Activated T-helper 1 cell treated with anti-CD3 and anti-CD28 coated beads, Interleukin-2, amount 50 U/mL, for 16 hours (primary cell): ENCODE results near the gene HERC4.
A peak's percentile ranks its signal among the peaks of the same experiment; 100 is the strongest.

Source experiments
- DNase-seq, 2 donors: peaks; one replicate each; pipeline ENCODE4 v3.0.0-alpha.2; 2020; ENCODE audit warnings: low read depth in 1 of 2, low spot score in 1 of 2

The HERC4 gene, protein sequence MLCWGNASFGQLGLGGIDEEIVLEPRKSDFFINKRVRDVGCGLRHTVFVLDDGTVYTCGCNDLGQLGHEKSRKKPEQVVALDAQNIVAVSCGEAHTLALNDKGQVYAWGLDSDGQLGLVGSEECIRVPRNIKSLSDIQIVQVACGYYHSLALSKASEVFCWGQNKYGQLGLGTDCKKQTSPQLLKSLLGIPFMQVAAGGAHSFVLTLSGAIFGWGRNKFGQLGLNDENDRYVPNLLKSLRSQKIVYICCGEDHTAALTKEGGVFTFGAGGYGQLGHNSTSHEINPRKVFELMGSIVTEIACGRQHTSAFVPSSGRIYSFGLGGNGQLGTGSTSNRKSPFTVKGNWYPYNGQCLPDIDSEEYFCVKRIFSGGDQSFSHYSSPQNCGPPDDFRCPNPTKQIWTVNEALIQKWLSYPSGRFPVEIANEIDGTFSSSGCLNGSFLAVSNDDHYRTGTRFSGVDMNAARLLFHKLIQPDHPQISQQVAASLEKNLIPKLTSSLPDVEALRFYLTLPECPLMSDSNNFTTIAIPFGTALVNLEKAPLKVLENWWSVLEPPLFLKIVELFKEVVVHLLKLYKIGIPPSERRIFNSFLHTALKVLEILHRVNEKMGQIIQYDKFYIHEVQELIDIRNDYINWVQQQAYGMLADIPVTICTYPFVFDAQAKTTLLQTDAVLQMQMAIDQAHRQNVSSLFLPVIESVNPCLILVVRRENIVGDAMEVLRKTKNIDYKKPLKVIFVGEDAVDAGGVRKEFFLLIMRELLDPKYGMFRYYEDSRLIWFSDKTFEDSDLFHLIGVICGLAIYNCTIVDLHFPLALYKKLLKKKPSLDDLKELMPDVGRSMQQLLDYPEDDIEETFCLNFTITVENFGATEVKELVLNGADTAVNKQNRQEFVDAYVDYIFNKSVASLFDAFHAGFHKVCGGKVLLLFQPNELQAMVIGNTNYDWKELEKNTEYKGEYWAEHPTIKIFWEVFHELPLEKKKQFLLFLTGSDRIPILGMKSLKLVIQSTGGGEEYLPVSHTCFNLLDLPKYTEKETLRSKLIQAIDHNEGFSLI

DNA sequence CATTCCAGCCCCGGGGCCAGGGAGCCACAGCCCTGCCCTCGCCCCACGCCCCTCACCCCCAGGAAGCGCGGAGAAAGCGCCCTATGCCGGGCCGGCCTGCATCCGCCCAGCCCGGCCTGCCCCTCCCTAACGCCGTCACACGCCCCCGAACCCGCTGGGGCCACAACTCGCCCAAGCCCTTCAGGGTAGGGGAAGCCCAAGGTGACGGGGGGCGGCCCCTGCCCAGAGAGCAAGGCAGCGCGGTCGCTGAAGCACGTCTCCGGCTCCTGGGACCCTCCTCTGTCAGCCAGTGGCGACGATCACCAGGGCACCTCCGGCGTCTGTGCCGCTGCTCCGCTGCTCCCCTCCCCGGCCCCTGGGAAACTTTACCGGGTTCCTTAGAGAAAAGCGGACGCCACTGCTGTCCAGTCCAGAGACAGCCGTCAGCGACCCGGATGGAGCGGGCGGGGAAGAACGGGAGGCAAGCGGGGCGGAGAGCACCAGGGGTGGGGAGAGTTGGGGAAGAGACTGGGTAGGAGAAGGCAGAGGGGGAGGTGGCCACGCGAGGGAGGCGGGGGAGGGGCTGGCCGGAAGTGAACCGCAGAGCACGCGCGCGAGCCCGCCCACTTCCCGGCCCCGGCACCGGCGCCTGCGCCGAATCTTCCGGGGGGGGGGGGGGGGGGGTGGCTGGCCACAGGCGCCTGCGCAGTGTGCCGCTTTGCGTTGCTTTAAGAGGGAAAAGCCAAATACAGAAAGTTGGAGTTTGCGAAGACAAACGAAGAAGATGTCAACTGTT lies at the start of gene HERC4:
TSS of gene HERC4 (minus strand) at position 509 of the 775 bp plus-strand sequence. CDS start 2,175 bp downstream, outside the sequence.
- DNase-seq = peak; percentile 83 to 86

DNA sequence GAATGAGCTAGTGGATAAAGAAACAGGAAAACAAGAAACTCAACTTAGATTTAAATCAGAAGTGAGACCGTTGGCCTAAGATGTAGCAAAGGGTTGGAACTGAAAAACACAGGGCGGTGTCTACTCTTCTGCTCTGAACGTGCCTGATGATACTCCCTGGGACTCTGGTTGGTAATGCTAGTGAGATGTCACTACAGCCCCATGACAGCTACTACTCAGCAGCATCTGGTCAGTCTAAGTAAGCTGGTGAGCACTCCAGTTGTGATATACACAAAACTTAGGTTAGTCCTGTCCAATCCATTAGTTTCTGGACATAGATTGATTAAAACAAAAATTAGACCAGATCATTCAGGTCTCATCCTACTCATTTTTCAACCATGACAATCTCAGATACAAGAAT lies 49.6 kb upstream of the HERC4 start:
- DNase-seq = no peak

DNA sequence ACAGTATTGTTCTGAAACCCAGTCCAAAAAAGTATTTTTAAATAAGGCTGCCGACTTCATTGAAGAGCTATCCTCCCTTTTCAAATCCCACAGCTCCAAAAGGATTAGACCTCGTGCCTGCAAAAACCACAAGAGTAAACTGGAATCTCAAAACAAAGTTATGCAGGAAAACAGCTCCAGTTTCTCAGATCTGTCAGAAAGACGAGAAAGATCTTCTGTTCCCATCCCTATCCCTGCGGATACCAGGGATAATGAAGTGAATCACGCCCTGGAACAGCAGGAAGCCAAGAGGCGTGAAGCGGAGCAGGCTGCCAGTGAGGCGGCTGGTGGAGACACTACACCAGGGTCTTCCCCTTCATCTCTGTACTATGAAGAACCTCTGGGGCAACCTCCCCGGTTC lies 46.8 kb upstream of the HERC4 start:
- no peak for DNase-seq

DNA sequence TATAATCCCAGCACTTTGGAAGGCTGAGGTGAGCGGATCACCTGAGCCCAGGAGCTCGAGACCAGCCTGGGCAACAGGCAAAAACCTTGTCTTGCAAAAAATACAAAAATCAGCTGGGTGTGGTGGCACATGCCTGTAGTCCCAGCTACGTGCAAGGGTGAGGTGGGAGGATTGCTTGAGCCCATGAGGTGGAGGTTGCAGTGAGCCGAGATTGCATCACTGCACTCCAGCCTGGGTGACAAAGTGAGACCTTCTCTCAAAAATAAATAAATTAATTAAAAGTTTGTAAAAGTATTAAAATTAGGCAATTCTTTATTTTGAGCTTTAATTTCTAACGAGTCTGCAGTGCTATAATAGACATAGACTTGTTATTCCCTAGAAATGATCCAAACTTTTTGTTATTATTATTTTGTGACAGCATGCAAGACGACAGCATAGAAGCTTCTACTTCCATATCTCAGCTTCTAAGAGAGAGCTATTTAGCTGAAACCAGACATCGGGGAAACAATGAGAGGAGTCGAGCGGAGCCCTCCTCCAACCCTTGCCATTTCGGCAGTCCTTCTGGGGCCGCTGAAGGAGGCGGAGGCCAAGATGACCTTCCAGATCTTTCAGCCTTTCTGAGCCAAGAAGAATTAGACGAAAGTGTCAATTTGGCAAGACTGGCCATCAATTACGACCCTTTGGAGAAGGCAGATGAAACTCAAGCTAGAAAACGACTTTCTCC lies 46.1 kb upstream of the HERC4 start:
- no peak for DNase-seq

DNA sequence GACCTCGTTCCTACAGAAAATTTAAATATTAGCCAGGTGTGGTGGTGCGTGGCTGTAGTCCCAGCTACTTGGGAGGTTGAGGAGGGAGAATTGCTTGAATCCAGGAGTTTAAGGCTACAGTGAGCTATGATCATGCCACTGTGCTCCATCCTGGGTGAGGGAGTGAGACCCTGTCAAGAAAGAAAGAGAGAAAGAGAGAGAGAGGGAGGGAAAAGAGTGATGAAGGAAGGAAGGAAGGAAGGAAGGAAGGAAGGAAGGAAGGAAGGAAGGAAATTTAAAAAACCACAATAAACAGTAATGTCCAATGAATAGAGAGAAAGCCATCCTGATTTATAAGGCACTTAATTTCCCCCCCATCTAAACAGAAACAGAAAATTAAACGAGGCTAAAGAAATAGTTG lies 43.6 kb upstream of the HERC4 start:
- no peak for DNase-seq

DNA sequence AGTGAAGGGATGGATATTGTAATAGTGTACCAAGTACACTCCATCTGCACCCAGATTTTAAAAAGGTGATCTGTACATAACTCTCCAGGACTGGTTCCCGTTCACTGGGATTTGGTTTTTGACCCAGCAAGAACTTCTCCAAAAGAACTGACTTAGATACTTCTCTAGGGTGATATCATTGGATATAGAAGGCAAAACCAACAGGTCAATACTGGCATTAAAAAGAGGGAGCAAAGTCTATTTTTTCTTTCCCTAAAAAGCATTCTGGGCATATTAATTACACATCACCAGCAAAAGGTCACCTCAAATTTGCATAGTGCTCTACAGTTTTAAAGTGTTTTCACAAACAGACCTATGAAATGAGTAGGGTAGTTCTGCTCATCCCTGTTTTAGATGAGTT lies 37.8 kb upstream of the HERC4 start:
- DNase-seq = no peak

DNA sequence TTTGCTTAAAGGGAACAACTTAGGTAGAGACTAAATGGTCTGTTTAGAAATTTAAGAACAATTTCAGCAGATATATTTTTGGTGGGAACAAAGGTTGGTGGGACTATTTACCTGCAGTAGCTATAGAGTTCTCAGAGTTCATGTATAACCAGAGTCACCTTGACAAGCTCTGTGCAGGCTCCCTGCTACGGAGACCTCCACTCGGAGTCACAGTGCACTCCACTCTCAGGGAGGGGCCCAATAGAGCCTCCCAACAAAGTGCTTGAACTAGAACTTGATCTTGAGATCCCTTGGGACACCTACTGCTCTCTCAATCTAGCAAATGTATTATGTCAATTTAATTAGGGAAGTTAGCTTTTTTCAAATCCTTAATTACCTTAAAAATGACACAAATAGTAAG lies 36.5 kb upstream of the HERC4 start:
- no peak for DNase-seq

DNA sequence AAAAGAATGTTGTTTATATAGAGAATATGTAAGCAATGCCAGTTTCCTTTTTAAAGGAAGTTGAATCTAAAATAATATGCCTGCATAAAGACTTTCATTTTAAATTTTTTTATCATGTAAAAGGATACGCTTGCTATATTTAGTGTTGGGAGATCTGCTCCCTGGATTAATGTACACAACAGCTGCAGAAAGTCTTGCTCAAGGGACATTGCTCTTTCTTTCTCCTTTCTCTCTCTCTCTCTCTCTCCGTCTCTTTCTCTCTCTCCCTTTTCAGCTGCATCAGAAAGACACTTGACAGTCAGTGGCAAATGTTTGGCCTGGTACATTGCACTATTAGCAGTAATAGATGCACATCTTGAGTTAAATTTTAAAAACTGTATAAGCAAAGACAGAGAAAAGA lies 34.9 kb upstream of the HERC4 start:
- no peak for DNase-seq

DNA sequence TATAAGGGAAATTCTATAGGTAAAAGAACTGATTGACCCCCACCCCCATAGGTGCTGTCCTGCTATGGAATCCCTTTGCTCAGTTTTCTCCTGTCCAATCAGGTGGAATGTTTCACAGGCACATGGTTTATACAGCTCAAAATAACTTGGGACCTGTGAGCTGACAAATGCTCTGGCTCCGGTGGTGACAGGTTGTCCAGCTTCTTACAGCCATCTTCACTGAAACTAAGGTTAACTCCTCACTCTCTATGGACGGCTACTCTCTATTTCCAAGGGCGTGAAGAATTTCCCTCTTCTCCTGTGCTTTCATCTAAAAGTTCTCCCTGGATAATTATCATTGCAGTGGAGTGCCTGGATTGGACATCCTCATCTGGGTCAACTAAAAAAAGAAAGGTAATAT lies 34.2 kb upstream of the HERC4 start, which contains the start of gene MYPN:
TSS of gene MYPN (plus strand) at position 158 of the 400 bp plus-strand sequence. CDS start 11,951 bp downstream, outside the sequence.
- DNase-seq = no peak

DNA sequence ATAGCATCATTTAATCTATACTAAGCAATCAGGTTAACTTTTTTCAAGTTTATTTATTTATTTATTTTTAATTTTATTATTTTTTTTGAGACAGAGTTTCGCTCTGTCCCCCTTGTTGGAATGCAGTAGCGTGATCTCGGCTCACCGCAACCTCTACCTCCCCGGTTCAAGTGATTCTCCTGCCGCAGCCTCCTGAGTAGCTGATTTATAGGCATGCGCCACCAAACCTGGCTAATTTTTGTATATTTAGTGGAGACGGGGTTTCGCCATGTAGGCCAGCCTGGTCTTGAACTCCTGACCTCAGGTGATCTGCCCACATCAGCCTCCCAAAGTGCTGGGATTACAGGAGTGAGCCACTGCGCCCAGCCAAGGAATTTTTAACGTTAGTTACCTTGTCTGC lies 33.6 kb upstream of the HERC4 start:
- DNase-seq = no peak

DNA sequence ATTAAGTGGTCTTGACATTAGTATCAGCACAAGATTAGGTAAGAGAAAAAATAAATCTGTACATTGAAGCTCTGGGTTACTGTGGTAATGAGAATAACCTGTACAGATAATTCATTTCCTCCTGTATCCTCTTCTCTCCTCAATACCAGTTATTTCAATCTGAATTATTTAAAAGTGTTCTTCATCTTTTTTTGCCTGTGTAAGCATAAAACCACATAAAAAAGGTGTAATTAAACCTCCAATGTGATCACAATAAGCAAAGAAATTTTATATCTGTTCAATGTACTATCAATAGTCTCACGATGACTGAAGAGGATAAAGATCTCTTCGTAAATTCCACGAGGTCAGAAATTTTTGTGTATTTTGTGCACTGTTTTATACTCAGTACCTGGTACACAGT lies 33.0 kb upstream of the HERC4 start:
- DNase-seq = no peak

DNA sequence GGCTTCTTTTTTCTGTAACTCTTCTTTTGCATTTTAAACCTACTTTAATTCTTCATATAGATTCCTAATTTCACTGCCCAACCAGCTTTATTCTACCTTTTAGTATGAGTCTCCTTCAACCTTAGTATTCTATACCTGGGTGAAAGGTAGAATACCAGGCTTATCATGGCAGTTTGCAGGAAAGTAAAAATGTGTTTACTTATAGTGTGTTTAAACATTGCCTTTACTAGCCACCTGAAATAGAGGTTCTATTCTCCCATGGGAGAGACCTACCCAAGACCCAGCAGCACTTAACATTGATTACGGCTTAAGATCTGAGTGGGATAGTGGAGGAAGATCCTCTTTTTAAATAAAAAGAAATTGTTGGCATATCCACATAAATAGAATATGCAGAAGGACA lies 32.6 kb upstream of the HERC4 start:
- no peak for DNase-seq

DNA sequence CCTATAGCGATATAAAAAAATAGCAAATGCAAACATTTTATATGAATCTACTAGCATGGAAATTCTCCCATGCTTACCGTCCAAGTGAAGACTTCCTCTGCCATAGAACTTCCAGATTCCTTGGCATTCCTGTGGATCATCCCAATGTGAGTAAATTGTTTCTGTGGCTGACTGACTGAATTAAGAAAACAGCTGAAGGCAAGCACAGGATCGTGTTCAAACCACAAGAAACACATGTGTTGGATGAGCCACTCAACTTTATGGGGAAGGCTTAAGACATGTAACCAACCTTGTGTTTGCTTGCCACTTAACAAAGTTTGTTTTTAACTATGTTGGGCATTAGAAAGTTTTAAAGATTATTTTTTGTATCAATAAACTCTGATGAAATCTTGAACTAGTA lies 31.6 kb upstream of the HERC4 start:
- DNase-seq = no peak

DNA sequence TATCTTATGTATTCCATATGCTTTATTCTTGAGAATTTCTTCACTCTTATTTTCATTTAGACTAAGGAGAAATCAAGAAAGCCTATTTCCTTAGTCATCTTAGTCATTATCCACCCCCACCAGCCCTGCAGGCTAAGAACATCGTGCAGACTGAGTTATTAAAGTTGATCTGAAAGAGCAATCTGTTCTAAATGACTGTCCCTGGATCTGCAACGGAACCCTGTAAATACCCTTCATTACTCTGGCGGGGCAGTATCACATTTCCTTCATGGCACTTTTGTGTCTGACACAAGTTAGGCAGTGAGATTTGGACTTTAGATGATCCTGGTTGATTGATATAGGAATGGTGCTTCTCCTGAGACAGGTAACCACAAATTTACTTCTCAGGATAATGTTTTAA lies 30.7 kb upstream of the HERC4 start:
- DNase-seq = no peak

DNA sequence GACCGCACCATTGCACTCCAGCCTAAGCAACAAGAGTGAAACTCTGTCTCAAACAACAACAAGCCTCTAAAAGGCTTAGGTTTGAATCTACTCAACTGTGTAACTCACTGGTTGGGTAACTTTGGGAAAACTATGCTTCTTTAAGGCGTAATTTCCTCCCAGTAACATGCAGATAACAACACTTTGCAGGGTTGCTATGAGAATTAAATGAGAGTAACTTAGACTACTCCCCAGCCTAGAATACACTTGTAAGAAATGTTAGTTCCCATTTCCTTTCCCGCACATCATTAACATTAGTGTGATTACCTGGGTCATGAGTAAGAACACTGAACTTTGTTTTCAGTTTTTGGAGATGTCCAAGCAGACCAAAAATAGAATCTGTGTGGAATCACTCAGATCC lies 28.8 kb upstream of the HERC4 start:
- no peak for DNase-seq

DNA sequence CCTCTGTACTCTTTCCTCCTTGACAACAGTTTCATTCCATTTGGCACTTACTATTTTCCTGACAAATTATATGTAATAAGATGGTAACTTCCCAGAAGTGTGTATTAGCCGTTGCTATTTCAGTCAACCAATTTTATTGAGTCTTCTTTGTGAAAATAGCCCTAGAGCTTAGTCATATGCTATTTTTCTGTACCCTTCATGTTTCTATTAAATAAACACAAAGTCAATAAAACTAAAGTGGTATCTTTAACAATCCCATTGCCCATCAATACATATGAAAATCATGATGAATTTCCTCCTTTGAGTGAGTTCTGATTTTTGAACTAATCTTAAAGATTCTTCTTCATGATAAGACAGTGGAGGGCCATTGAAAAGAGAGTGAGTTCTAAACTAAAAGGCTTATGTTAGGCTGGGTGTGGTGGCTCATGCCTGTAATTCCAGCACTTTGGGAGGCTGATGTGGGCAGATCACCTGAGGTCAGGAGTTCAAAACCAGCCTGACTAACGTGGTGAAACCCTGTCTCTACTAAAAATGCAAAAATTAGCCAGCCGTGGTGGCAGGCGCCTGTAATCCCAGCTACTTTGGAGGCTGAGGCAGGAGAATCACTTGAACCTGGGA lies 28.3 kb upstream of the HERC4 start:
- DNase-seq = no peak

DNA sequence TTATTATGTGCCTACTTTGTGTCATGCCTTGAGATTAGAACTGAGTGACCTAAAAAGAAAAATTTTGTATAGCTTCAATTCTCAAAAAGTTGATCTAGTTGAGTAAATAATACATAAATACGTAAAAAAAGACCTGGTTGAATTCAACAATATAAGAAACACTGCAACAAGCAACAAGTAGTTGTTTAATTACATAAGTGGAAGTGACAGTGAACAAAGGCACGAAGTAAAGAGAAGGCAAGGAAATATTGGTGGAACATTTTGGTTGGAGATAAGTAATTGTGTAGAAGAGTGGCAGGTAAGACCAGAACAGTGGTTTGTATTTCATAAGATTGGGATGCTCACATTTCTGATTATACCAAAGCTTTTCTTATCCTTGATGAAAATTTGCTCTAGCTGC lies 26.0 kb upstream of the HERC4 start:
- no peak for DNase-seq

DNA sequence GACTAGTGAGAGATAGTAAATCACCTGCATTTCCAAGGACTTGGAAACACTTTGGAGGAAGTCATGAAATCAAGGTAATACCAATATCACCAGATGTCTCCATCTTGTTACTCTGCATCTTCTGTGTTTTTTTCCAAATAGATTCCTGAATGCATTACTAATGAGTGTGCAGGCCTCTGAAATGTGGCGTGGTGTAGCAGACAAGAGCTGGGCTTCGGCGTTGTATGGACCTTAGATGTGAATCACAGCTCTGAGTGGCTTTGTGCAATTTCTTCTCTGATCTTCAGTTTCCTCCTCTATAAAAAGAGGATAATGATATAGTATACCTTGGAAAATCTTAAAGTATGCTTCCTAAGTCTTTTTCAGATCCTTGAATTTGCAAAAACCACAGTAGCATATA lies 24.7 kb upstream of the HERC4 start:
- DNase-seq = no peak

DNA sequence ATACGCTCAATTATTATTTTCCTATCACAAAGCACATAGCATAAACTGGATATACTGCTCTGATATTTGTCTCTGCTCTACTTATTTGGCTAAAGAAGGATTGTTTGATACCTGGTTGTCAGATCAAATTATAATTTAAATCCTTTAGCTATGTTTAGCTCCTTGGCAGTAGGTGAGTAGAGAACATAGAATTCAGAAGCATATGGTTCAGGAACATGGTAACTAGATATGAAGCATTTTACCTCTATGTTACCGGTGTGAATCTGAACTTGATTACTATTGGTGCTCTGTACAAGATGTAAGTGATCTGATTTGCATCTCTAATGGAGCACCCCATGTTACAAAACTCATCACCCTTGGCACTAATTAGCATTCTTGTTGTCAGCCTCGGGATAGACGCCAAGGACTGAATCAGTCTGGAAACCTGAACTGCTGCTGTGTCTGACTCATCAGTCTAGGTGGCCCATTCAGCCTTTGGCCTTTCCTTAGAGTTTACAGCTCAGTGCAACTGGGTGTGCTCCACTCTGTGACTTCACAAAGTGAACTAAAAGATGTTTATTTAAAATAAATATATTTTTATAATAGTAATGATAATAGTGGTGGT lies 21.9 kb upstream of the HERC4 start:
- no peak for DNase-seq

DNA sequence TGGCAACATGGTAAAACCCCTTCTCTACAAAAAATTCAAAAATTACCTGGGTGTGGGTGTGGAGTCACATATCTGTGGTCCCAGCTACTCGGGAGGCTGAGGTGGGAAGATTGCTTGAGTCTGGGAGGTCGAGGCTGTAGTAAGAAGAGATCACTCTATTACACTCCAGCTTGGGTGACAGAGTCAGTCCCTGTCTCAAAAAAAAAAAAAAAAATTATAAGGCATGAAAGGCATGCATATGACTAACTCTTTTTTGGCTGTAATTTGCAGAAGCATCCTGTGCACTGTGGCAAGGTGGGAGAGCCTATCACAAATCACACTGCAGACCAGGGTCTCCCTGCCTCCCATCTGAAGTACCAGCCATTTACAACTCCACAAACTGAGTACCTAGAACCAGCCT lies 20.1 kb upstream of the HERC4 start:
- no peak for DNase-seq
